ENCODE measurements around the gene VSTM1. TPM values are rescaled to one million over a fixed set of nuclear protein-coding genes. Genes with fewer than 3 reads are reported as not detected.

The VSTM1 gene
- total RNA-seq, 1 experiment from 2014 or later: not detected

GRCh38 chr19:54023191-54023590 is 40.5 kb downstream of the VSTM1 start:
- H3K4me3 Mint-ChIP-seq (ENCODE audit: unreplicated experiment): no peak overlapping the region
- no peaks in the 10 kb centered on the region for H3K27me3 ChIP-seq (replicated peaks; ENCODE audit: control insufficient read depth, insufficient read depth, low read length)
- H3K9me3 Mint-ChIP-seq (ENCODE audit: unreplicated experiment): no peaks in the 10 kb centered on the region
- BruUV-seq (replicated peaks): no TSS peak
- H3K36me3 ChIP-seq (ENCODE audit: control insufficient read depth, insufficient read depth, low read length): no peaks in the 10 kb centered on the region
- H3K36me3 Mint-ChIP-seq (ENCODE audit: insufficient read depth, unreplicated experiment): peaks cover 5% of the 10 kb centered on the region
- ChIA-PET CTCF (interaction anchor here (1.1 to 1.3 kb wide), 7 partner anchors 19 to 828 kb away, joined by 3 to 8 read pairs (median 4); partner anchors contain the start of genes MYADM and PRKCG), POLR2A (interaction anchor here (0.6 kb wide), 1 partner anchor 114 kb away, joined by 3 read pairs; no protein-coding TSS in a partner anchor)
- no peaks in the 10 kb centered on the region for H3K4me1 Mint-ChIP-seq (ENCODE audit: low read depth, unreplicated experiment)
- no peaks in the 10 kb centered on the region for H3K9me3 ChIP-seq
- no peak overlapping the region for H3K27ac Mint-ChIP-seq (ENCODE audit: unreplicated experiment)
- H3K4me1 ChIP-seq: peaks cover 5% of the 10 kb centered on the region
- no peaks in the 10 kb centered on the region for H3K27me3 Mint-ChIP-seq (ENCODE audit: insufficient read depth, unreplicated experiment)
- intact Hi-C loops (cut with micrococcal nuclease; ENCODE audit: unreplicated experiment): loop anchor here (5.0 kb wide), 2 partner anchors 231 to 826 kb away; no protein-coding TSS in a partner anchor
- no peak for TF ChIP-seq CTCF (IDR thresholded peaks at IDR 0.05; ENCODE audit: insufficient read depth in 1 of 2, low read depth in 1 of 2, low read length in 1 of 2, severe bottlenecking in 1 of 2, unreplicated experiment in 1 of 2)
- no peak for DNase-seq
- no peak overlapping the region for H3K4me3 ChIP-seq (ENCODE audit: low read depth, low read length)

GRCh38 chr19:54021932-54022331 is 41.8 kb downstream of the VSTM1 start:
- Histone ChIP-seq H3K4me1 (peaks cover 5% of the 10 kb centered on the region), H3K4me3 (ENCODE audit: low read depth, low read length) (no peak overlapping the region), H3K27me3 (replicated peaks; ENCODE audit: control insufficient read depth, insufficient read depth, low read length) (no peaks in the 10 kb centered on the region), H3K36me3 (ENCODE audit: control insufficient read depth, insufficient read depth, low read length) (no peaks in the 10 kb centered on the region), H3K9me3 (no peaks in the 10 kb centered on the region)
- ChIA-PET CTCF (no interaction called here), POLR2A (no interaction called here)
- peaks cover 6% of the 10 kb centered on the region for H3K4me1 Mint-ChIP-seq (ENCODE audit: low read depth, unreplicated experiment)
- BruUV-seq (replicated peaks): no TSS peak
- no peaks in the 10 kb centered on the region for H3K27me3 Mint-ChIP-seq (ENCODE audit: insufficient read depth, unreplicated experiment)
- TF ChIP-seq CTCF (IDR thresholded peaks at IDR 0.05; ENCODE audit: insufficient read depth in 1 of 2, low read depth in 1 of 2, low read length in 1 of 2, severe bottlenecking in 1 of 2, unreplicated experiment in 1 of 2): no peak
- no peak for DNase-seq
- H3K9me3 Mint-ChIP-seq (ENCODE audit: unreplicated experiment): peaks cover 10% of the 10 kb centered on the region
- no peak overlapping the region for H3K4me3 Mint-ChIP-seq (ENCODE audit: unreplicated experiment)
- intact Hi-C loops (cut with micrococcal nuclease; ENCODE audit: unreplicated experiment): loop anchor here (5.0 kb wide), 2 partner anchors 230 to 825 kb away; no protein-coding TSS in a partner anchor
- H3K36me3 Mint-ChIP-seq (ENCODE audit: insufficient read depth, unreplicated experiment): peaks cover 5% of the 10 kb centered on the region
- H3K27ac Mint-ChIP-seq (ENCODE audit: unreplicated experiment): no peak overlapping the region

GRCh38 chr19:54021363-54021762 is 42.3 kb downstream of the VSTM1 start:
- no peaks in the 10 kb centered on the region for H3K27me3 ChIP-seq (replicated peaks; ENCODE audit: control insufficient read depth, insufficient read depth, low read length)
- Mint-ChIP-seq H3K4me3 (ENCODE audit: unreplicated experiment) (no peak overlapping the region), H3K4me1 (ENCODE audit: low read depth, unreplicated experiment) (peaks cover 6% of the 10 kb centered on the region), H3K9me3 (ENCODE audit: unreplicated experiment) (peaks cover 10% of the 10 kb centered on the region), H3K27me3 (ENCODE audit: insufficient read depth, unreplicated experiment) (no peaks in the 10 kb centered on the region), H3K27ac (ENCODE audit: unreplicated experiment) (peak overlapping the region; percentile 82), H3K36me3 (ENCODE audit: insufficient read depth, unreplicated experiment) (peaks cover 5% of the 10 kb centered on the region)
- no peaks in the 10 kb centered on the region for H3K9me3 ChIP-seq
- peaks cover 5% of the 10 kb centered on the region for H3K4me1 ChIP-seq
- ChIA-PET CTCF (interaction anchor here (1.4 kb wide), 1 partner anchor 9 kb away, joined by 8 read pairs; no protein-coding TSS in a partner anchor), POLR2A (no interaction called here)
- intact Hi-C loops (cut with micrococcal nuclease; ENCODE audit: unreplicated experiment): loop anchor here (5.0 kb wide), 2 partner anchors 229 to 824 kb away; no protein-coding TSS in a partner anchor
- no peaks in the 10 kb centered on the region for H3K36me3 ChIP-seq (ENCODE audit: control insufficient read depth, insufficient read depth, low read length)
- no peak overlapping the region for H3K4me3 ChIP-seq (ENCODE audit: low read depth, low read length)
- no TSS peak for BruUV-seq (replicated peaks)
- TF ChIP-seq CTCF (IDR thresholded peaks at IDR 0.05; ENCODE audit: insufficient read depth in 1 of 2, low read depth in 1 of 2, low read length in 1 of 2, severe bottlenecking in 1 of 2, unreplicated experiment in 1 of 2): no peak
- no peak for DNase-seq

Measured in Caco-2 (cell line).